Stimulated activated naive CD4-positive, alpha-beta T cell (primary cell): Measurements from ENCODE around the gene TCEA3.

ENCODE experiments used
- DNase-seq, 6 experiments: peaks; one replicate each; lab custom pipeline; 2025; lab: John Stamatoyannopoulos, UW

The TCEA3 gene

GRCh38 chr1:23424293-23425192 is at the start of gene TCEA3:
Gene TCEA3, minus strand, starts transcription at chr1:23424748. Its CDS starts 115 bp downstream, at chr1:23424633.
- DNase-seq, result peak; percentile 18 to 72 (median 43)

GRCh38 chr1:23473037-23473800 is 48.7 kb upstream of the TCEA3 start:
- DNase-seq, result no peak

GRCh38 chr1:23472351-23473036 is 47.9 kb upstream of the TCEA3 start:
- no peak for DNase-seq

GRCh38 chr1:23471473-23472075 is 47.0 kb upstream of the TCEA3 start:
- no peak for DNase-seq

- DNase-seq, result no peak
Measured at GRCh38 chr1:23470282-23471070, 45.9 kb upstream of the TCEA3 start.

GRCh38 chr1:23469372-23469982 is 44.9 kb upstream of the TCEA3 start:
- DNase-seq, result no peak

- DNase-seq, result no peak
Measured at GRCh38 chr1:23466423-23466989, 42.0 kb upstream of the TCEA3 start.

GRCh38 chr1:23463286-23463685 is 38.7 kb upstream of the TCEA3 start:
- no peak for DNase-seq

GRCh38 chr1:23462766-23463165 is 38.2 kb upstream of the TCEA3 start:
- no peak for DNase-seq

GRCh38 chr1:23461050-23461449 is 36.5 kb upstream of the TCEA3 start:
- DNase-seq, result no peak

- DNase-seq, result no peak
Measured at GRCh38 chr1:23460519-23460918, 36.0 kb upstream of the TCEA3 start.

GRCh38 chr1:23459338-23459757 is 34.8 kb upstream of the TCEA3 start:
- DNase-seq, result no peak

GRCh38 chr1:23456226-23456625 is 31.7 kb upstream of the TCEA3 start:
- no peak for DNase-seq

GRCh38 chr1:23453455-23454000 is 29.0 kb upstream of the TCEA3 start:
- no peak for DNase-seq

GRCh38 chr1:23452011-23452411 is 27.5 kb upstream of the TCEA3 start:
- DNase-seq, result peak in 5 of 6 experiments; percentile 2 to 53 (median 25)

- no peak for DNase-seq
Measured at GRCh38 chr1:23451441-23451840, 26.9 kb upstream of the TCEA3 start.

GRCh38 chr1:23450894-23451293 is 26.3 kb upstream of the TCEA3 start:
- no peak for DNase-seq

GRCh38 chr1:23449958-23450357 is 25.4 kb upstream of the TCEA3 start:
- no peak for DNase-seq

GRCh38 chr1:23449306-23449705 is 24.8 kb upstream of the TCEA3 start:
- DNase-seq, result no peak

GRCh38 chr1:23448846-23449245 is 24.3 kb upstream of the TCEA3 start:
- DNase-seq, result no peak
